VCaP (cell line): ENCODE results near the gene MINDY4.
A peak's percentile ranks its signal among the peaks of the same experiment; 100 is the strongest.

Experiments
- H3K27ac ChIP-seq: fragments of 450-650 bp; 2 replicates; pipeline ENCODE4 v1.5.1; 2017
- TF ChIP-seq, protein P1 (sequence below): fragments of 450-650 bp; conservative IDR thresholded peaks from 2 replicates; pipeline ENCODE4 v1.5.1; 2017; ENCODE audit warnings: mild to moderate bottlenecking, moderate library complexity

The MINDY4 gene

DNA sequence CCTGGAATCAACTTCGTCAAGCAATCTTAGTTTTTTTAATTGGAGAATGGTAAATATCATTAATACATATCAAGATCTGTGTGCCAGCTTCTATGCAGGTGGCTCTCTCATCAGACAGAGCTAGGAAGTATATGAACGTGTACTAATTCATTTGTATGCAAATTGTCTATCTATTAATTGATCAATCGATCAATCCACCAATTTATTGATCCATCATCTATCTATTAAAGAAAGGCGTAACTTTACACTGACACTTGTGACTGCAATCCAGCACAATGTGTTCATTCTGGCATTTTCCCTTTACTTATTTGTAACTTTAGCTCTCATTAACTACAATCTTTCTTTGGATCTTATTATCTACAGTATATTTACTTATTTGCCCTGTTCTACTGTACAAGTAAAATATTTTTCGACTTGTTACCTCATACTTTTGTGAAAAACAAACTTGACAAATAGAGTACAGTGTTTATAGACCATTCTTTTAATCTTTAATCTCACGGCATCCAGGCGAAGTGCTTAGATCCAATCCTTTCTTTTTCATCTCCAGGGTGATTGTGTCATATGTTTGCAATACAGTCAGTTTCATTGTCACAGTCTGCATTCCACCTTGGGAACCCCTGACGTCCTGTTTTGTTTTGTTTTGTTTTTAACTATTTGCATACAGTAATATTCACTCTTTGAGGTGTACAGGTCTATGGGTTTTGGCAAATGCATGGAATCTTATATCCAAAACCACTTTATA lies 170.5 kb downstream of the MINDY4 start:
- H3K27ac ChIP-seq = peak overlapping the region; percentile 58
- TF ChIP-seq, protein P1, sequence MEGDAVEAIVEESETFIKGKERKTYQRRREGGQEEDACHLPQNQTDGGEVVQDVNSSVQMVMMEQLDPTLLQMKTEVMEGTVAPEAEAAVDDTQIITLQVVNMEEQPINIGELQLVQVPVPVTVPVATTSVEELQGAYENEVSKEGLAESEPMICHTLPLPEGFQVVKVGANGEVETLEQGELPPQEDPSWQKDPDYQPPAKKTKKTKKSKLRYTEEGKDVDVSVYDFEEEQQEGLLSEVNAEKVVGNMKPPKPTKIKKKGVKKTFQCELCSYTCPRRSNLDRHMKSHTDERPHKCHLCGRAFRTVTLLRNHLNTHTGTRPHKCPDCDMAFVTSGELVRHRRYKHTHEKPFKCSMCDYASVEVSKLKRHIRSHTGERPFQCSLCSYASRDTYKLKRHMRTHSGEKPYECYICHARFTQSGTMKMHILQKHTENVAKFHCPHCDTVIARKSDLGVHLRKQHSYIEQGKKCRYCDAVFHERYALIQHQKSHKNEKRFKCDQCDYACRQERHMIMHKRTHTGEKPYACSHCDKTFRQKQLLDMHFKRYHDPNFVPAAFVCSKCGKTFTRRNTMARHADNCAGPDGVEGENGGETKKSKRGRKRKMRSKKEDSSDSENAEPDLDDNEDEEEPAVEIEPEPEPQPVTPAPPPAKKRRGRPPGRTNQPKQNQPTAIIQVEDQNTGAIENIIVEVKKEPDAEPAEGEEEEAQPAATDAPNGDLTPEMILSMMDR = no peak
